ENCODE measurements around the gene SFI1. TPM values are rescaled to one million over a fixed set of nuclear protein-coding genes. Genes with fewer than 3 reads are reported as not detected.

SFI1 gene
- total and polyA plus RNA-seq, 2 of the 8 experiments (the other 6 are each of a cell fraction or from before 2014, with no cell fraction given): 10.4 to 30.1 TPM

DNA sequence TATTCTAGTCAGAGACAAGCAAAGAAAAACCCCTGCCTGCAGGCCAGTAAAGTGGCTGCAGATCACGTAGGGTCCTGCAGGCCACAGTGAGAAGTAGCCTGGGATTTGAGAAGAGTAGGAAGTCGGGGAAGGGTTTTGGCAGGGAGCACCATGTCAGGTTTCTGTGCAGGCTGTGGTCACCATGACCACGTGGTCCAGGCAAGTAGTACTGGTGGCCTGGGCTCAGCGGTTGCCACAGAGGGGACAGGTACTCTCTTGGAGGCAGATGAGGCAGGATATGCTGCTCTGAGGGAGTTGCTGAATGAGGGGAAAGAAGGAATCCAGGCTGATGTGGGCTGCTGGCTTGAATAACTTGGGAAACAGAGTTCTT is 119.1 kb downstream of the SFI1 start:
- no peak overlapping the region for H2BK15ac ChIP-seq (ENCODE audit: low read length)
- peaks cover 5 to 6% of the 10 kb centered on the region in 2 experiments for H4K20me1 ChIP-seq (replicated peaks in 1 of 2; ENCODE audit: control insufficient read depth in 1 of 2, insufficient read depth in 2 of 2, low read length in 2 of 2)
- H3K9me3 ChIP-seq (ENCODE audit: insufficient read depth in 2 of 2, low read depth in 1 of 2, low read length in 1 of 2): no peaks in the 10 kb centered on the region
- H3K79me1 ChIP-seq (ENCODE audit: low read depth, low read length): no peaks in the 10 kb centered on the region; the same call in 1 of the 2 replicates
- H3K23ac ChIP-seq (ENCODE audit: insufficient read length): no peak overlapping the region
- H3K4me2 ChIP-seq (ENCODE audit: insufficient read depth in 1 of 2, low read depth in 2 of 2, low read length in 2 of 2): no peak overlapping the region
- H2BK20ac ChIP-seq (ENCODE audit: low read length): no peak overlapping the region
- H3K14ac ChIP-seq (ENCODE audit: insufficient read length): no peak overlapping the region
- no peak overlapping the region for H4K91ac ChIP-seq (replicated peaks; ENCODE audit: insufficient read length, low read length)
- peaks cover 2 to 19% (median 13%) of the 10 kb centered on the region in 4 experiments; a peak in 7 of 8 replicates for H3K36me3 ChIP-seq (ENCODE audit: control insufficient read depth in 2 of 4, insufficient read depth in 4 of 4, low read length in 3 of 4)
- no peak overlapping the region for H3K4me3 ChIP-seq (ENCODE audit: extremely low read depth in 1 of 4, insufficient read depth in 2 of 4, low read depth in 3 of 4, low read length in 4 of 4)
- no peak overlapping the region for H3K4ac ChIP-seq (replicated peaks; ENCODE audit: insufficient read length, low read depth, low read length)
- no peak overlapping the region for H2BK12ac ChIP-seq (ENCODE audit: low read depth, low read length)
- peak overlapping the region; percentile 24; the same call in 1 of the 2 replicates for H2BK5ac ChIP-seq (ENCODE audit: low read depth, low read length)
- H3K23me2 ChIP-seq (ENCODE audit: low read depth, low read length): no peaks in the 10 kb centered on the region
- FAIRE-seq (no peak), DNase-seq (ENCODE audit: low read depth in 1 of 2, low spot score in 2 of 2) (no peak)
- H4K5ac ChIP-seq (ENCODE audit: insufficient read length, low read depth, low read length): no peak overlapping the region
- 91% methylated on average over 4 of the region's 4 CpGs; no CpG with 5 or more reads in 1 of the 2 experiments for WGBS, 2 experiments (ENCODE audit: extremely low coverage in 1 of 2, insufficient coverage in 1 of 2, insufficient read length in 1 of 2, insufficient replicate concordance in 2 of 2, low coverage in 1 of 2, low lambda C conversion rate in 2 of 2, missing lambda C conversion rate in 1 of 2)
- no peak overlapping the region for H2AFZ ChIP-seq (ENCODE audit: low read length)
- H3K18ac ChIP-seq (ENCODE audit: extremely low read depth, low read length): no peak overlapping the region
- H3K79me2 ChIP-seq (ENCODE audit: control insufficient read depth in 1 of 2, insufficient read depth in 2 of 2, low read length in 2 of 2): no peaks in the 10 kb centered on the region
- H3K56ac ChIP-seq (replicated peaks; ENCODE audit: insufficient read length, low read depth, low read length): no peak overlapping the region
- no peaks in the 10 kb centered on the region for H3K27me3 ChIP-seq (replicated peaks in 1 of 4; ENCODE audit: control insufficient read depth in 3 of 4, extremely low read depth in 1 of 4, insufficient read depth in 3 of 4, low read length in 3 of 4)
- no peak overlapping the region for H2BK120ac ChIP-seq (replicated peaks; ENCODE audit: low read depth, low read length)
- 0 out of 2 replicates have a peak overlapping the region, but pooled peaks have one; percentile 73 for H4K8ac ChIP-seq (ENCODE audit: extremely low read depth, insufficient read depth, low read length)
- H3K9ac ChIP-seq (replicated peaks in 1 of 4; ENCODE audit: extremely low read depth in 1 of 4, low read depth in 3 of 4, low read length in 3 of 4): no peak overlapping the region
- no peaks in the 10 kb centered on the region; a peak in 2 of 7 replicates for H3K4me1 ChIP-seq (replicated peaks in 1 of 4; ENCODE audit: control insufficient read depth in 3 of 4, insufficient read depth in 4 of 4, low read length in 3 of 4)
- POLR2A ChIA-PET (ENCODE audit: partially characterized antibody): interaction anchor here (1.4 to 5.6 kb wide), 3 partner anchors 10 to 15 kb away, joined by 8 to 30 read pairs (median 10); no protein-coding TSS in a partner anchor
- CTCF ChIA-PET (ENCODE audit: partially characterized antibody): interaction anchor here (1.6 to 2.2 kb wide), 2 partner anchors 10 to 59 kb away, joined by 5 to 6 read pairs; no protein-coding TSS in a partner anchor
- no peak overlapping the region for H2AK5ac ChIP-seq (ENCODE audit: low read depth, low read length)
- H3K27ac ChIP-seq (ENCODE audit: low read depth, low read length): no peak overlapping the region
- TF ChIP-seq CHD1 (IDR thresholded peaks at IDR 0.05; ENCODE audit: low read depth, low read length) (no peak), SUZ12 (IDR thresholded peaks at IDR 0.05; ENCODE audit: low read length) (no peak), CREB1 (IDR thresholded peaks at IDR 0.05) (no peak), PHF8 (conservative IDR thresholded peaks at IDR 0.05; ENCODE audit: low read depth, low read length) (no peak), BCL11A (IDR thresholded peaks at IDR 0.05; ENCODE audit: low read depth in 2 of 2, low read length in 2 of 2) (no peak), KDM4A (IDR thresholded peaks at IDR 0.05; ENCODE audit: low read depth, low read length, severe bottlenecking) (no peak), SRF (IDR thresholded peaks at IDR 0.05; ENCODE audit: low read depth, low read length) (no peak), ASH2L (IDR thresholded peaks at IDR 0.05; ENCODE audit: low read length) (no peak), BACH1 (IDR thresholded peaks at IDR 0.05; ENCODE audit: low read length) (no peak), MAFK (IDR thresholded peaks at IDR 0.05; ENCODE audit: low read depth, low read length) (no peak), SIRT6 (IDR thresholded peaks at IDR 0.05; ENCODE audit: low read length) (no peak), HDAC2 (IDR thresholded peaks at IDR 0.05; ENCODE audit: borderline replicate concordance in 1 of 2, low read depth in 2 of 2, low read length in 2 of 2) (no peak), FOSL1 (IDR thresholded peaks at IDR 0.05; ENCODE audit: insufficient read depth, low read depth, low read length) (no peak), GTF2F1 (IDR thresholded peaks at IDR 0.05; ENCODE audit: borderline replicate concordance, low read depth, low read length) (no peak), CBX5 (IDR thresholded peaks at IDR 0.05; ENCODE audit: low read depth, low read length) (no peak)
